Stimulated activated CD4-positive, alpha-beta T cell treated with anti-CD3 and anti-CD28 coated beads, Interleukin-12 subunit alpha, Interleukin-12 subunit beta, amount 100 ng/mL, for 4 hours (primary cell): ENCODE results near the gene GPALPP1.
"Not testable (repeated sequence)": the region's sequence is repeated elsewhere in the genome, so short reads cannot be mapped to it uniquely, and the experiment has no call there.

Experiments used
- DNase-seq: peaks from one replicate; pipeline ENCODE4 v3.0.0-alpha.2; 2020

GPALPP1 gene

DNA sequence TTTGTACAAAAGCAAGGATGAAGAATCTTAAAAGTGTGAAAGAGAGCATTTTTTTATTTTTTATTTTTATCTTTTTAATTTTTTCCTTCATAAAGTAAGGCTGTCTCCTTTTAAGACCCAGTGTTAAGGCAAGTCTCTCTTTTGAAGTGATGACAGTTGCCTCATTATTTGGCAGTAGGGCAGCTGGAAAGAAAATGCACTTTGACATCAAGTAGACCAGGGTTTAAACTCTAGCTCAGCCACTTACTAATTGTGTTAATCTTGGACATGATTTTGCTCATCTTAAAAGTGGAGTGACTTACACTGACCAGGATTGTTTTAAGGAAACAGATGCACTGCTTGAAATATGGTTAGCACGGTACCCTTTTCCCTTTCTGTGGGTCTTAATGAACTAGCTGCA lies 18.5 kb downstream of the GPALPP1 start:
- no peak for DNase-seq

- DNase-seq, result no peak
These were observed 21.9 kb downstream of the GPALPP1 start for GRCh38 chr13:45011198-45011597.

DNA sequence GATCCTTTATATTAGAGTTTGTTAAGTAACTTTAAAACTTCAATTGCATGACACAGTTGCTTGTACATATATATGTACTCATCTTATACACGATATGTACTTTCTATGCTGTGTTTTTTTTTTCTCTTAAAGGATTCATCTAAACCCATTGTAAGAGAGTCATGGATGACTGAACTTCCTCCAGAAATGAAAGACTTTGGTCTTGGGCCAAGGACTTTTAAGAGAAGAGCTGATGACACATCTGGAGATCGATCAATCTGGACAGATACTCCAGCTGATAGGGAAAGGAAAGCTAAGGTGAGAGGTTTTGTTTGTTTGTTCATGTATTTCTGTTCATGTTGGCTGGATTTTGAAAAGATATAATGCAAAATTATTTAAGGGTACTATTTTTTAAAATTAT lies 26.0 kb downstream of the GPALPP1 start:
- no peak for DNase-seq

GRCh38 chr13:45016792-45017425 lies 27.6 kb downstream of the GPALPP1 start:
- no peak for DNase-seq

- DNase-seq, result not testable (repeated sequence)
These were observed 30.6 kb downstream of the GPALPP1 start for GRCh38 chr13:45019981-45020380.

- DNase-seq, result no peak
These were observed 31.9 kb downstream of the GPALPP1 start for GRCh38 chr13:45021250-45021649.

GRCh38 chr13:45024847-45025246 lies 35.5 kb downstream of the GPALPP1 start:
- DNase-seq, result no peak

- DNase-seq, result no peak
These were observed 45.0 kb downstream of the GPALPP1 start for GRCh38 chr13:45034342-45034741.

DNA sequence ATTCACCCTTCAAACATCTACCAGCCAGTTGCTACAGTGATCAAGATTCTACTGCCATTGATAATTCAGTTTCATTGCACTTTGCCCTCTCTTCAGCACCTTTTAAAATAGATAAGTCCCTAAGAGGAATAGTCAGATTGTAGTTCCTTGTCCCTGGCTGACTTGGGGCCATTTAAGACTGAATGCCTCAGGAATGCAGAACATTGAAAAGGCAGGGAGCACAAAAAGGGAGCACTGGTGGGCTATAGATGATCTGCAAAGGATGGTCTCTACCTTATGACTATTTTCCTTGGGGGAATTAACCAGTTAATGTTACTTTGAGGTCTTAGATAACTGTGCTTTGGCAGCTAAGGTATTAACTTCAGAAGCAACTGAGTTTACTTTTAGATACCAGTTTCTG lies 46.9 kb downstream of the GPALPP1 start:
- no peak for DNase-seq

DNA sequence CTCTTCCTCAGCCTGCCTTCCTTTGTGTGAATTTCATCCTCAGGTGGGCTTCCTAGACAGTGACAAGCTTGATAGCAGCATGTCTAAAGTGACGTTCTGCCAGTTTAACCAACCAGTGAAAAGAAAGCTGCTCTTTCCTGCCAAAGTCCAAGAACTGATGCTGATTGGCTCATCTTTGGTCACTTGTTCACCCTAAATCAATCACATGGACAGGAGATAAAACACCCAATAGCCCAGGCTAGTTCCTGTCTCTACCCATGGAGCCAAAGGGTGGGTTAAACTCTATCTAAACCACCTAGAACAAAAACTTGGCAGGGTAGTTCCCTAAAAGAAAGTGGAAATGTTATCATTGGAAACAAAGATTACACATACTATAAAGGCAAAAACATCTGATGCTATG lies 50.8 kb downstream of the GPALPP1 start:
- DNase-seq, result no peak

GRCh38 chr13:45040622-45041021 lies 51.3 kb downstream of the GPALPP1 start:
- DNase-seq, result no peak

GRCh38 chr13:45042539-45042938 lies 53.2 kb downstream of the GPALPP1 start:
- no peak for DNase-seq

- no peak for DNase-seq
These were observed 57.1 kb downstream of the GPALPP1 start for GRCh38 chr13:45046445-45046844.

GRCh38 chr13:45047394-45048310 lies 58.3 kb downstream of the GPALPP1 start:
- peak; percentile 69 for DNase-seq

- DNase-seq, result no peak
These were observed 59.6 kb downstream of the GPALPP1 start for GRCh38 chr13:45048890-45049407.

GRCh38 chr13:45049478-45049877 lies 60.1 kb downstream of the GPALPP1 start:
- DNase-seq, result no peak

DNA sequence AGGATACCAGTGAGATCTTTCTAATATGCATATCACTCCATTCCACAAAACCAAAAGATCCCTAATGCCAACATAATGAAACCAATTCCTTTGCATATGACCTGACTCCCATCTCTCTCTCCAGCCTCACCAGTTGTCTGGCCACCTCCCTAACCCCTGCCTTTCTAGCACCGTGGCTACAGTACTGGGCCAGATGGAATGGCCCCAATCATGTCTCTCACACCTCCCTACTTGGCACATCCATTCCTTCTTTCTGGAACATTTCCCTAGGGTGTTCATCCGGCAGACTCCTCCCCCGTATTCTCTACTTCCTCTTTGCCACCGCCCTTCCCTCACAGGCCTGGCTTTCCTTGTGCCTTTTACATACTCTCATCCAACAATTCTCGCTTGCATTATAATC lies 62.0 kb downstream of the GPALPP1 start:
- DNase-seq, result no peak

DNA sequence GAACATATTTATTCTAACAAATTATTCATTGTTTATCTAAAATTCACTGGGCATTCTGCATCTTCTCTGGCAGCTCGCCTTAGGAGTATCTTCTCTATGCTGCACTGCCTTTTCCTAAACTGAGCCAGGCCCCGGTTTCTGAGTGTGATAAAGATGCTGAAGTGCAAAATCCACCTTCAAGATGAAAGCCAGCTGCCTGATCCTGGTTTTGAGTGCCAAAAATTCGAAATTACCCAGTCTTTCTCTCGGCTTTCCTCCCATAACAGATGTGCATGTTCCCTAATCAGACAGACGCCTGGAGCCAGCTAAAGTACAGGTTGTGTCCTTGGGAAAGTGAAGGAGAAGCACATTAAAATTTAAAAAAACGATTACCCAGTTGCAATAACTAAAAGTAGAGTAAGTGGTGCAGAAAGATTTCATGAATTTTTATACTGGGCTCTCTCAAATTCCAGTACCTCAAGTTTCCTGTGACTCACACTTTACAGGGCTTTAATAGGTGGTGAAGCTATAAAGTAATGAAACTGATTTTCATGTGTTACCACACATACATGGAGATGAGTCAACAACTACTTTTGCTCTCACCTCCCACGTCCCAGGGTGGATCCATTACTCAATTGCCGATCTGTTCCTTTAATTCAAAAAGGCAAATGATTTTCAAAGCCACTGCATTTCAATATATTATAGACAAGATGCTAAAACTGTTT lies 66.0 kb downstream of the GPALPP1 start:
- peak; percentile 41 for DNase-seq

DNA sequence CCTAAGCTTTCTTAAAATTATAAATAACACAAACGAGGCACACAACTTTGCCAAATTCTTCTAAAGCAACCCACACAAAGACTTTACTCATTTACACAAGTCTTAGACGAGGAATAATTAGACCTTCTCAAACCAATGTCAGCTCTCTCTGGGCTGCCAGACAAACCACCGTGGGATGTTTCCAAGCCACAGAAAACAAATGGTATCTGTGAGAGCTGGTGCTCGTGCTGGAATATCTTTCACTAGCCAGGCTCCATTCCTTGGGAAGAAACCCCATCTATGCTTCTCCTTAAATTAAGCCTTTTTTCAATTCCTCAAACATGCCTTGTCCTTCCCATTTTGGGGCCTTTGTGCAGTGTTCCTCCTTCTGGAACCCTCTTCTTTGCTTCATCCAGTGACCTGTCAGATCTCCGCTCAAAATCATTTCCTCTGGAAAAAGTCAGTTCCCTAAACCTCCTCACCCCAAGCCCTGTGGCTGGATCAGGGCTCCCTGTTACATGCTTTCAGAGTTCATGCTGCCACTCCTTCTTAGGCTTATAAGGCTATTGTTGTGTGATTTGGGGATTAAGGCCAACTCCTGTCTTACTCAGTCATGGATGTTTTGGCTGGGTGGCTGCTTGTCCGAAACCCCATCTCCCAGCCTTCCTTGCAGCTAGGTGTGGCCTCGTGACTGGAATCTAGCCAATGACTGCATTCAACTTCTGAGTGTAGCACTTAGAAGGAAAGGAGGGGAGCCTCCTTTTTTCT lies 66.7 kb downstream of the GPALPP1 start:
- no peak for DNase-seq

GRCh38 chr13:45060062-45060461 lies 70.7 kb downstream of the GPALPP1 start:
- no peak for DNase-seq

DNA sequence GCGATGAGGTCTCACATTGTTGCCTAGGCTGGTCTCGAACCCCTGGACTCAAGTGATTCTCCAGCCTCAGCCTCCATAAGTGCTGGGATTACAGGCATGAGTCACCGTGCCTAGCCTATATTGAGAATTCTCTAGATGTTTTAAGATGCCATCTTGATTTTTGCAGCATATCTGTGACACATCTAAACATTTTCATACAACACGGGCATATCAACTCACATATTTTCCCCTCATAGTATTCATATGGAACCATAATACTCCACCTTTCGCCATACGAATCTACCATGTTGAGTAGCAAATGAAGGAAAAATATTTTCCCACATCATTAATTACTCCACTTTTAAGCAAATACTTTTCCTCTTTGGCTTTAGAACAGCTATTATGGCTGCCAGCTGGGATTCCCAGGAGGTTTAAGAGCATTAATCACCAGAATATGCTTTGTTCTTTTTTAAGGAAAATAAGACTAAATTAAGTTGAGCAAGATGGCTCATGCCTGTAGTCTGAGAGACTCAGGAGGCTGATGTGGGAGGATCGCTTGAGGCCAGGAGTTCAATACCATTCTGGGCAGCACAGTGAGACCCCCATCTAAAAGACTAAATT lies 74.0 kb downstream of the GPALPP1 start:
- no peak for DNase-seq

- DNase-seq, result not testable (repeated sequence)
These were observed 74.6 kb downstream of the GPALPP1 start for GRCh38 chr13:45063889-45064288.
